Activated T-cell treated with anti-CD3 and anti-CD28 coated beads for 24 hours (primary cell): ENCODE measurements around the gene ATXN10.

ENCODE experiments used
- DNase-seq: peaks from one replicate; pipeline ENCODE4 v3.0.0-alpha.2; 2020; ENCODE audit warnings: low read depth

ATXN10 gene

DNA sequence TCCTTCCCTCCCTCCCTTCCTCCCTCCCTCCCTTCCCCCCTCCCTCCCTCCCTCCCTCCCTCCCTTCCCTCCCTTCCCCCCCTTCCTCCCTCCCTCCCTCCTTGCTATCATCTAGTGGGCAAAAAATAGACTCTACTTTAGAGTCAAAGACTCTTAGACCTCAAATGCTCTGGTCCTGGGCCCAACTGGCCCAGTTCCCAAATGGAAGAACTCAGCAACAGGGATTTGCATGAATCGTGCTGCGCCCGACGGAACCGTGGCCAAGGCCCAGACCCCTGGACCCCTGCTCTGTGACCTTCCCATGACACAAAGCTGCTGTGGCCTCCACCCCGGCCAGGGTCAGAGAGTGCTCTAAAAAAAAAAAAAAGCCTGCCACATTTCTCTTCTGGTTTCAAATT, 207.9 kb downstream of the ATXN10 start:
- no peak for DNase-seq

DNA sequence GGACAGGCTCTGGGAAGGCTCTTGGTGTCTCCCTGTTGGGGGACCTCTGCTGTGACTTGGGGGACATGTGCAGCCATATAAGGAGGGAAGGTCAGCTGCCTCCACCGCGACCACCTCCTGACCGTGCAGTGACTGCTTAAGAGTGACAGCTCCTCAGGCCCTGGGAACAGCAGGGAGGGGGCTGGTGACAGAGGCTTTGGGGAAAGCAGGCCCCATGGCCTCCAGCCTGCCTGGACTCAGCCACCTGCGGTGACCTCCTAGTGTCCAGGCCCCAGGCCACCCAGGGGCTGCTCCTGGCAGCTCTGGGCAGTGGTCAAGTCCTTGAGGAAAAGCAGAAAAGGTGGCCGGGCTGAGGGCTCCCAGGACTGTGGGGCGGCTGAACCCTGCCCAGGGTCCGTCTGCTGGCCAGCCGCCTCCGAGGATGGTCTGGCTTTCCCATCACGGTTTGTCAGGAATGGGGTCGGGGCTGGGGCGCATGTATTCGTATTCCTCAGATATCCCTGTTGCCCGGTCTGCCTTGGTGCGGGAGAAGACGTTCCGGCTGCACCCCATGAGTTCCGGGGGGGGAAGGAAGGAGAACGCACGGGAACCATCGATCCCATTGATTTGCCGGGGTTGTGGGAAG, 208.6 kb downstream of the ATXN10 start:
- DNase-seq: no peak

DNA sequence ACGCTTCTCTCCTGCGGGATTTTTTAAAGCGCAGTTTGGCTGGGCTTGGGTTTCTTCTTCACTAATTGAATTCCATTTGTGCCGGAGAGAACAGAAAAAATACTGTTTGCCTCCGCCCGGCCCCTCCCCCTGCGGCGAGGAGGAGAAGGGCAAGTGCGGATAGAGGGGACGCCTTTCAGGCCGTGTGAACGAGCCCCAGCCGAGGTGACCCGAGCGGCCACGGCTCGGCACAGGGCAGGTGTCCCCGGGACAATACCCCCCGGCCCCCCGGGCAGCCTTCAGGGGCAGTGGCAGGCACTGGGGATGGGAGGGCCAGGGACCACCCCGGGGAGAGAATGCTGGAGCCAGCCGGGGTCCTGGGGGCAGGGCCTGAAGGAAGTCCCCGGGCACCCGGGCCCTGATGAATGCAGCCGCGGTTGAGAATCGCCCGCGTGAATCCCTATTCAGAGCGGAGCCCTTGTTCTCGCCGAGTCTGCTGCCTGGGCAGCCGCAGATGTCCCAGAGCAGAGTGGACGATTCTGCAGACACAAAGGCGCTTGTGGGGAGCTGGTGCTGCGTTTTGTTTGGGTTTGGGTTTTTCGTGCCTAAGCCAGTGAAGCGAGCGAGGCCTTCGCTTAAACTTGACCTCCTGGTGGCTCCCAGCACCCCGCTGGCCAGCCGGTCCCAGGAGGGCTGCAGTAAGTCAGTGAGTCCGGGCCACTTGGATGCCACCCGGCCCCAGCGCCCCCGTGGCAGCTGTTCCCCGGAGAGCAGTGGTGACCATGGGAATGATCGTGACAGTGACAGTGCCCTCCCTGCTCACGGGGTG, 209.3 kb downstream of the ATXN10 start:
- DNase-seq: no peak

DNA sequence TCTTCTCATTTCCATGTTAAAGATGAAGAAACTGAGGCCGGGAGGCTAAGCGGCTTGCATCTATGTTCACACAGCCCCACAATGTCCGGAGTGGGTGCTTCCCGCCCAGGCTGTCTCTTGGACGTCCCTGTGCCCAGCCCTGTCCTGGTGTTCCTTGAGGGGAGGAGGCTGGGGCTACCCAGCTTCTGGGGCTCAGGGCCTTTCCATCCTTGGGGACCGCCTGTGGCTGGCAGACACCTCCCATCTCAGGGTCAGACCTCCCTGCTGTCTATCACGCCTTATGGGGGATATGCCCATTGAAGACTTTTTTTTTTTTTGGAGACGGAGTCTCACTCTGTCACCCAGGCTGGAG, 209.9 kb downstream of the ATXN10 start:
- DNase-seq: no peak

DNA sequence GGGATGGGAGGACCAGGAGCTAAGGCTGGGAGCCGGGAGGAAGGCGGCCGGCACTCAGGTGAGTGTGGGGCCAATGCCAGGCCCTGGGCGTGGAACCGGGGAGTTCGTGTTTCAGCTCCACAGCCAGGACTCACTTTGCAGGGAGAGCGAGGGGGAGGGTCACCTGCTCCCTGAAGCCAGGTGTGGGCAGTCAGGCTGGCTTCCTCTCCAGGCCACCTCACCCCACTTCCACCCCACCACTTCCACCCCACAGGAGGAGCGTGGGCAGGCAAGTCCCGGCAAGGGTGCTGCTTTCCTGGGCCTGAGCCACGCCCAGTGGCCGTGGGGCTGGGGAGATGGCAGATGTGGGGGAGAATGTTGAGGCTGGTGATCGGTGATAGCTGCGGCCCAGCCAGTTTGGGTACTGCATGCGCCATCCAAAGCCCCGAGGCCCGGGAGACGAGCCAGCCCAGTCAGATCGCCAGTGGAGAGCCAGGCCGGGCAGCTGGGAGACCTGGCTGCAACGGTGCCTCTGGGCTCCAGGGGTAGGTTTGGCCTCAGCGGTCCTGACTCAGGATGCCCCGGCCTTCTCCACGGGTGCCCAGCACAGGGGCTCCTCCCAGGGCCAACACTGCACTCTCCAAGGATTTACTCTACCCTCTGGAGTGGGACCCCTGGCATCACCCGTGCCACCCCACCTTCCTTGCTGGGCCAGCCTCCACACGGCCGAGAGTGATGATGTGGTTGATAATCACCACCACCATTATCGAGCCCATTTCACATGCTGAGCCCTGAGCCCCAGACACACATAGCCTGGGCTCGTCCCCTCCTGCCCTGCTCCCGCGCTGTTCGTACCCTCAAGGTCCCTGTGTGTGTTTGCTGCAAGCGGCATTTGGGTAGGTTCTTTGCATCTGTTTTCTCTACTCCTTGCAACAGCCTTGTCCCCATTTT, 211.5 kb downstream of the ATXN10 start:
- no peak for DNase-seq

DNA sequence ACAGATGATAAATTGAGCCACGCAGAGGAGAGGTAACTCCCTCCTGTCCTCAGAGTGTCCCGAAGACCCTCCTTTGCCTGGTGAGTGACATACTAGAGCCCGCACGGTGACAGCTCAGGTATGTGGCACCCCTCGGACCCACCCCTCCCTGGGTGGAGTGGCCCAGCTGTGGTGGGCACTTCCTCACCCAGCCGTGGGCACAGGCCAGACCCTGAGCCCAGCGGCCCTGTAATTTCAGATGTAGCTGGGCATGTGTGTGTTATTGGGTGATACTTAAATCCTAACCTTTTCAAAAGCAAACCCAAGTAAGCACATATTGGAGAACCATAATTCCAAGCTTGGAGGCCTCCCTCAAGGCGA, 212.2 kb downstream of the ATXN10 start:
- no peak for DNase-seq

DNA sequence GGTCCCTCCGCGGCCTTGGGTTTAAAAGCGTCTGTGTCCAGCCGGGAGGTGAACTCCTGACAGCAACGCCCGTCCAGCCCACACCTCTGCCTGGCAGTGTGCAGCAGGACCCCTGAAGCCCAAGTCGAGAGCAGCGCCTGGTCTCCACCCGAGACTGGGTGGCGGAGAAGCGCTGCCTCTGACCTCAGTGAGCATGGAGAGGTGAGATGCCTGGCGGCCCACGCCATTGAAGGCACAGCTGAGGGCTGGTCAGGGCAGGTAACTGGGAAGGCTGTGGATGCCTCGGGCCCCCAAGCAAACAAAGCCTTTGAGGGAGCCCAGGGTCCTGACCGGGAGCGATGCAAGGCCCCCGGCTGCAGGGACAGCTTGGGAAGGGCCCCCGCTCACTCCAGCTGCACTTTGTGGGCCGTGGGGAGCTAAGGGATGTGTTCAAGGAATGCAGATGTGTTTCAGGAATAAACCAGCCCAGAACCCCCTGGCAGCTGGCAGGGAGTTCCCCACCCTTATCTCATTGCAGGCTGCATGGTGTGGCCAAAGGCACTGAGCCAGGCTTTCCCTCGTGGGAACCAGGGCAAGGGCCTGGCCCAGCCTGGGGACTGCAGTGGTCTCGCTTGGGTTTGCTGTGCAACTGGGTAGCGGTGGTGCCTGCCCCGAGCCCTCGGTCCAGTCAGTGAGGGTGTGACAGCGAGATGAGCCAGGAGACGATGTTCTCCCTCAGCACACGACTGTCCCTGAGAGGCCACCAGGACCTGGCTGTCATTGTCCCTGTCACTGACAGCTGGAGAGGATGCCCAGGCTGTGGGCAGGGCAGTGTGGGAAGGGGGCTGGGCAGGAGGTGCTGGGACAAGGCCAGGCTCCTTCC, 212.8 kb downstream of the ATXN10 start:
- DNase-seq: no peak

DNA sequence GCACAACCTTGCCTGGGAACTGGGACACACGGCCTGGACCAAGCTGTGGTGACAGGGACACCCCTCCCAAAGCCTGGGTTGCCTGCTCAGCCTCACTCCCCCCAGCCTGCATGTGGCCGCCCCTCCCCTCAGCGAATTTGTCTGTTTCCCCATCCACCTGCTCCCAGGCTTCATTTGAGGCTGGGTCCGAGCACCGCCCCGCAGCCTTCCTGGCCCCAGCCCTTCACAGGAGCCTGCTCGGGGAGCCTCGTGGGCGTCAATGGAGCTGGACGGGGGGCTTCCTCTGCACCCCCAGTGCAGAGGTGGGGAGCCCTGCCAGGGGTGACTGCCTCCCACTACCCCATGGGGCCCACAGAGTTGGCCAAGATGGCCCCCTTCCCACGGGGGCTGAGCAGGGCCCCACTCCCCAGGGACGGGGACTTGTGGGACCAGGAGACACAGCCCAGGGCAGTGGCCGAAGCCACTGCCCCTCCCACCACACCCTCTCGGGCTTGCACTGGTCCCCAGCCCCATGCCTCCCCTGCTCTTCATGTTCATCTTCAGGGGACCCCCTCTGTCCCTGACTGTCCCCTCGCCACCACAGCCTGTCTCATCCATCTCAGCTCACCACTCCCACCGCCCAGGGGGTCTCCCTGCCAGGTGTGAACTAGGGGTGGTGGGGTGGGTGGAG, 213.7 kb downstream of the ATXN10 start:
- DNase-seq: no peak

DNA sequence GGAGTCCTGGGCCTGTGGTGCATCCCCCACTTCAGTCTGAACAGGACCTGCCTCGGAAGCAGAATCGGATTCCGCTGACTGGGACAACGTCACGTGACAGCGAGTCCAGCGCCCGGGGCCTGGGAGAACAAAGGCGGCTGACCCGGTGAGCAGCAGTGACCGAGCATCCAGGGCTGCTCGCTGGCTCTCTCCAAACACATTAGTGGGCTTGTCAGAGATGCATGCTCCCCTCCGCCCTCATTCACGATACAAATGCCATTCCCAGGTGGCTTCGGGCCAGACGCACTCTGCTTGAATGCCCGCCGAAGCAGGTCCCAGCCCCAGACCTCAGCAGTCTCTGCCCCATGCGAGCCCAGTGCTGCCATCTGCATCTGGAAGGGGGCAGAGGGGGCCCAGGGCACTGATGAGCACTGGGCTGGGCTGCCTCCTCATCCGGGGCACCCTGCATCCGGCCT, 214.3 kb downstream of the ATXN10 start:
- DNase-seq: no peak

DNA sequence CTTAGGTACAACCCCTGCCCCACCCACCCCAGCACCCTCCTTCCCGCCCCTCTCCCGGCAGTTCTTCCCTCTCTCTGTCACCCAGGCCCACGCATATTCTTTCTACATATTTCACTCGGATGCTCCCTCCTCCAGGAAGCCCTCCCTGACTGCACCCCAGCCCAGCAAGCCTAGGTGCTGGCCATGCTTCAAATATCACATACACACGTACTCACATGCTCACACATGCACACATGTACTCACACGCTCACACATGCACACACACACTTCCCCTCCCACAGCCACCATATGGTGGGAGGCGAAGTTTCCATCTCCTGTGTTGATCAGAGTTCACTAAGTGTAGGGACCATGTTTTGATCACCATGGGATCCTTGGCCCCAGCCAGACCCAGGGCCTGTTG, 214.9 kb downstream of the ATXN10 start:
- DNase-seq: no peak

DNA sequence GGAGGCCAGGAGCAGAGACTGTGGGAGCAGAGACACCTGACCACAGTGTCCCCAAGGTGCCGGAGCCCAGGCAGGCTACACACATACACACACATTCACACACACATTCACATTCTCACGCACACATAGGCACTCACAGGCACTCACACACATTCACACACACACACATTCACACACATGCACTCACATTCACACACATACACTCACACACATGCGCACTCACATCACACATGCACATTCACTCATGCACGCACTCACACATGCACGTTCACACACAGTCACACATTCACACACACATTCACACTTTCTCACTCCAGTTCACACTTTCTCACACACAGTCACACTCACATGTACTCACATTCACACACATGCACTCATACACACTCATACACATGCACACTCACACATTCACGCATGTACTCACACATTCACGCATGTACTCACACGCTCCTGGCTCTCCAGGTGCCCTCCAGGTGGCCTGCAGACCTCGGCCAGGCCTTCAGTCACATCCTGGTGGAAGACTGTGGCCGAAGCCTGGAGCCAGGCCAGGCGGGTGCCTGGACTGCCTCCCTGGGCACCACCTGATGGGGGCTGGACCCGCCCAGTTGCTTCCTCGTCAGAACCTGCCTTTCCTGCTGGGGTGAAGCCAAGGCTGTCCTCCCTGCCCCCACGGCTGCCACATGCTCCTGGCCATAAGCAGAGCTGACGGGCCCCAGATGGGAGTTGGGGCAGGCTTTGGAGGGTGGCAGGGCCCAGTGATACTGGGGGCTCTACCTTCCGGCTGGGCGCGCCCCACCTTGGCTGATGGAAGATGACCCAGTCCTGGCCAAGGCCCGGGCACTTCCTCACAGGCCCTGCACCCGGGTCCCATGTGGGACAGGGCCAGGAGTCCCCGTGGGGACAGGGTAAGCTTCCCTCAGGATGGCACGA, 215.8 kb downstream of the ATXN10 start:
- no peak for DNase-seq

DNA sequence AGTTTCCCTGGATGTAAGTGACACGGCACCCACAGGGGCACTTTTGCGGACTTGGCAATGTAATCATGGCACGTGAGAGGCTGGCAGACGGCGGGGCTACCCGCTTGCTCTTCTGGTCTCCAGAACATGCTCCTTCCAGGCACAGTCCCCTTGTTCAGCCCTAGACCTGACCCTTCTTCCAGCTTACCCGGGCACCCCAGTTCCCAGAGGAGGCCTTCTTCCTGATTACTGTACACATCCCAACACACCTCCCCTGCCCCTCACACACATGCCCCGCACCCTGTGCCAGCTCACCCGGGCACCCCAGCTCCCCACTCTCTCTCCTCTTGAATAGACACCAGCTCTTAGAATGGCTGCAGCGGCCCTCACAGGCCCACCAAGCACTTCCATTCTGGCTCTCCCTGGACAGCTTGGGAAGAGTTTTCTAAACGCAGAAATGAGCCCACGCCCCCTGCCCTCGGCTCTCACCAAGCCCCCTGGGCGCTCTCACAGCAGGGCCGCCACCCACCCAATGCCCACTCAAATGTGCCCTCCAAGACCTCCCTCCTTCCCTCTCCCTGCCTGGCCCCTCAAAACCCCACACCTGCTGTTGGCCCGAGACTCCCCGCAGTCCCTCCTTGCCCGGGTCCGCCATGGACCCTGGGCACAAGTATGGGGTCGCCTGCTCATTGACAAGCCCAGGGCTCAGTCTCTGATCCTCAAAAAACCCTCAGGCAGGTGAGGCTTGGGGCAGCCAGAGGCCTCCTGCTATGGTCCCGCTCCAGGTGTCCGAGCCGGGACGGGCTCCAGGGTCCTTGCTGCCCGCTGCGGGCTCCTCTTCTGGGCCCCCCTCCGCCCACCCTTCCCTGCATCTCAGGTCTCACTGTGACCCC, 216.8 kb downstream of the ATXN10 start:
- no peak for DNase-seq

DNA sequence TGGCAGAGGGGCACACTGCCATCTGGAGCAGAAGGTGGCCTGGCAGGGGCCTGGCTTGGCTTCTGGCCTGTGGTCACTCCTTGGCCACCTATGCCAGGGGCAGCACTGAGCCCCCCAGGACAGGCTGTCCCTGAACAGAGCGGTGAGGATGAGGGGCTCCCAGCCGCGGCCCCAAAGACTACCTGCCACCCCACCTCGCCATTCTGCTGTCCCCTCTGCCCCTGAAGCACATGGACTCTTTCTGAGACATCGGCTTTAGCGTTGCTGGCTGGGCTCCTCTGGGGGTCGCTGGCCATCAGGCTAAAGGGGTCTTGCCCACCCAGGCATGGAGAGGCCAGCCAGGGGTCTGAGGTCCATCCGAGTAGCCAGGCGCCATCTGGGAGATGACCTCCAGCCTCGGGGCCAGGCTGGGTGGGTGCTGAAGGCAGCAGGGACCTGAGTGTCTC, 217.5 kb downstream of the ATXN10 start:
- no peak for DNase-seq

DNA sequence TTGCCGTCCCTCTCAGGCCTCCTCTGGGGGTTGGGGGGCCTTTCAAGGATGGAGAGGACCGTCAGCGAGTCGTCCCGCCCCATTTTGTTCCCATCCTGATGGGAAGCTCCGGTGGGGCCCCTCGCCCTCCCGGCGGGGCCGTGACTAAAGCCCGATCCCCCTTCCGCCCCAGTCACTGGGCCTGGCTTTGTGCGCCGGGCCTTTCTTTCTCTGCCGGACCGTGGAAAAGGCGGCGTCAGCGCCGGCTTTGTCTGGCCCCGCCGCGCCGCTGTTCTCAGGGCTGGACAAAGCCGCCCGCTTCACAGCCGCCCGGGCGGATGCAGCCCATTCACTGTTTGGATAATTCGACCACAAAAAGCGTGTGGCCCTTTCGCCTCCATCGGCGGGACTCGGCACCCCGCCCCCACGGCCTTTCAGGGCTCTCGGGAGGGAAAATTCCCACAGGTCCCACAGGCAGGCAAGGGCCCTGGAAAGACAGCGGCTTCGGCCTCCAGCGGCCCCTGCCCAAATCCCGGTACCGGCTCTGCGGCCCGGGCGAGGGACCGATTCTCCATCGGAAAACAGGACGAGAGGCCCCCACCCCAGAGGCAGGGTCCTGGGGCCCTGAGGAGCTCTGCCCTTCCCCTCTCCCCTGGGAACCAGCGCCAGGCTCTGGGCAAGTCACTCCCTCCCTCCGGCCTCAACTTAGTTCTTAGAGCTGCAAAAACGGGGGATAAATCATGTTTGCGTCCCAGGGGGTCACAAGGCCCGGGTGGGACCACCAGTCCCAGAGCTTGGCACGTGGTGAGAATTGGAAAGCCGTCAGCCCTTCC, 218.1 kb downstream of the ATXN10 start:
- no peak for DNase-seq

DNA sequence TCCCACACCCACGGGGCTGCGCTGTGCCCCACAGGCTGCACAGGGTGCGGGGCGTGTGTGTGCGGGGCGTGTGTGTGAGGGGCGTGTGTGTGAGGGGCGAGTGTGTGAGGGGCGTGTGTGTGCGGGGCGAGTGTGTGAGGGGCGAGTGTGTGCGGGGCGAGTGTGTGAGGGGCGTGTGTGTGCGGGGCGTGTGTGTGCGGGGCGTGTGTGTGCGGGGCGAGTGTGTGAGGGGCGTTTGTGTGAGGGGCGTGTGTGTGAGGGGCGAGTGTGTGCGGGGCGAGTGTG, 218.7 kb downstream of the ATXN10 start:
- no peak for DNase-seq

DNA sequence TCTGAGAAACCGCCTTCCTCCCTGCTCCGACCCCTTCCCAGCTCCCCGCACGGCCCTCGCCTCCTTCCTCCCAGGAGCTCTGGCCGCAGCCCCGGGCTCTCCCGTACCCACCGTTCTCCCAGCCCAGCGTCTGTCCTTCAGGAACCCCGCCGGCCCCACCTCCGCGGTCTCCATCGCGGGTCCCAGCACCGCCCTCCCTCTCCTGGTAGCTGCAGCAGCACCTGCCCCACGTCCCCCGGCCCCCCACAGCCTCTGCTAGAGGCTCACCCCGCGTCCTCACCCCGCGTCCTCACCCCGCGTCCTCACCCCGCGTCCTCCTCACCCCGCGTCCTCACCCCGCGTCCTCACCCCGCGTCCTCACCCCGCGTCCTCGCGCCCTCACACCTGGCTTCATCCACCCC, 219.4 kb downstream of the ATXN10 start:
- DNase-seq: no peak

DNA sequence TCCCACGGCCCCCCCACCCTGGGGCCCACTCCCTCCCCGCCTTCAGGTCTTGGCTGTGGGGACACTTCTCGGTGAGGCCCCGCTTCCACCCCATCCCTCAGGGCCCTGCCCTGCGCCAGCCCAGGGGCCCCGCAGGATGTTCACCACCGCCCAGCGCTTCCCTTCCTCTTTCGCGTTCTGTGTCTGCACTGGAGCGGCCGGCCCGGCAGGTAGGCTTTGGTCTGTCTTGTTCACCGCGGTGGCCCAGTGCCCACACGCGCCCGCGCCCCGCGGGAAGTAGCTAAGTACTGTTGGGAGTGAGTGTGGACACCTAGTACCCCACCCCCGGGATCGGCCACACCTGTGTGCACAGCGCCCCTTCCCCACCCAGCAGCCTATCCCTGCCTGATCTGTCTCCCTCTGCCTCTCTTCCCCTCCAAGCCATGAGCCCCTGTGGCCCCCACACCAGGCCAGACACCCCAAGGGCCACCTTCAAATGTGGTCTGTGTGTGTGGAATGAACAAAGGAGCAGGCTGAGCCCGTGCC, 219.9 kb downstream of the ATXN10 start:
- no peak for DNase-seq

DNA sequence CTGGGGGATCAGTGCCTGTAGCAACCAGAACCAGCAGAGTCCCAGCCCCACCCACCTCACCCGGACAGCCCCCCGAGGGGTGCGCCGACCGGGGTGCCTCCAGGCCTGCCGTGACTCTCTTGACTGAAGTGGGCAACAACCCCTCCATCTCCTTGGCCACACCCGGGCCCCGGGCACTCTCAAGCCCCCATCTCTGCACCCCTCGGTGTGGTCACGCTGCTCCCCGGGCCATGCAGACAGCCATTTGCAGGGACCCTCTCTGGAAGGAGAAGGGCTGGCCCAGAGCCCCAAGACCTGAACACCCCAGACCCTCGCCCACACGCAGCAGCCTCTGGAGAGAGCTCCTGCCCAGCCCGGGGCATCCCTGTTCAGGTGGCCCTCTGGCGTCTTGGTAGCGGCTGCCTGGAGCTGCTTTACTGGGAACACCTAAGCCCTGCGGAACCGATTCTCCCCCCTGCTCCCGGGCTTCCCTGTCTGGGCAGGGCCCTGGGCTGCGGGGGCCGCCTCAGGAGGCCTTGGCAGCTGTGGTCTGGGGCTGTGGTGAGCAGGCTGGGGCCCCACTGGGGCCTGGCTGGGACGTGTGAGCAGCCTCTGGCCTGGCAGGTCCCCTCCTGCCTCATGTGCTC, 220.5 kb downstream of the ATXN10 start:
- no peak for DNase-seq
